Activated CD4-positive, alpha-beta T cell treated with anti-CD3 and anti-CD28 coated beads for 1 hour (primary cell): ENCODE measurements around the gene RNU5B-1.
"Not testable (repeated sequence)": the region's sequence is repeated elsewhere in the genome, so short reads cannot be mapped to it uniquely, and the experiment has no call there.

Experiments used
- DNase-seq: peaks from one replicate; pipeline ENCODE4 v3.0.0-alpha.2; 2020

RNU5B-1 gene

GRCh38 chr15:65344914-65345275, 40.4 kb downstream of the RNU5B-1 start:
- no peak for DNase-seq

DNA sequence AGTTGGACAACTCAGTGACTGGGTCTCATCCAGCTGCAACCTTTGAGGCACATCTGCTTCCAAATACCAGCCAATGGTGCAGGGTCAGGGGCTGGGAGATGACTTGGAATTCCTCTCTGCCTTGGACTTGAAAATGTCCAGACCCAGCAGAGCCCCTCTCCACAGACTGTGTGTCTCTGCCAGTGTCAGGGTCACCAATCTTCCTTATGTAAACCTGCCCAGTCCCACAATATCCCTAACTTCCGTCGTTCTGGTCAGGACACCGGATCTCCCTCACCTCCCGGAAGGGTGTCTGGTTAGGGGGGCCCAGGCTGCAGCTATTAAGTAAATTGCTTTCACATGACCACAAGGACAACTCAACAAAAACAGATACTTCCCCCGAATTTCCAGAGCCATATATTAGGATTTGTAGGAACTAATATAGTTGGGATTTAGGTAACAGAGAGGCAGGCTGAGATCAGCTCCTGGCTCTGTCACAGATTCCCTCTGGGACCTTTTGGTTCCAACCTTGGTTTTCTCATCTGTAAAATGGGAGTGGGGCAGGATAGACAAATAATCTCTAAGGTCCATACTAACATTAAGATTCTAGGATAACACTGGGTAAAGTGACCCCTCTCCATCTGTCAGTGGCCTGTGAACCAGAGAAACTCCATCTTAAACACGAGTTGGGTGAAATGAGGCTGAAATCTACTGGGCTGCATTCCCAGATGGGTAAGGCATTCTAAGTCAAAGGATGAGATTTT, 42.5 kb downstream of the RNU5B-1 start:
- DNase-seq = no peak

GRCh38 chr15:65347756-65348155, 43.3 kb downstream of the RNU5B-1 start:
- not testable (repeated sequence) for DNase-seq

DNA sequence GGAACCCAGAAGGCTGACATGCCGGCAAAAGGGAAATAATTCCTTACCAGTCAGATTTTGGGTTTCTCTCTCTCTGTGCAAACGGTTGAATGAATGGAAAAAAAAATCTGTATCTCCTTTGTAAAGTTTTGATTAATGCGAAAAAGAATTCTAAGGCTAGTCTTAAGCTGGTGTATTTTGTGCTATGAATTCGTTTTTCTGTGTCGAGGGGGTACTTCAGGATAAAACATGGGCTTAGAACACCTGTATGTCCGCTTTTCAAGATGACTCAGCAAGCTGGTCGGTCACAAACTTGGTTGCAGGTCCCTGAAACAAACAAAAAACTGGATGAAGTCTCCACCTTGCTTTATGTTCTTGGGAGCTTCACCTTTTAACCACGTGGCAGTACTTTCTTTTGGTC, 44.9 kb downstream of the RNU5B-1 start:
- no peak for DNase-seq

DNA sequence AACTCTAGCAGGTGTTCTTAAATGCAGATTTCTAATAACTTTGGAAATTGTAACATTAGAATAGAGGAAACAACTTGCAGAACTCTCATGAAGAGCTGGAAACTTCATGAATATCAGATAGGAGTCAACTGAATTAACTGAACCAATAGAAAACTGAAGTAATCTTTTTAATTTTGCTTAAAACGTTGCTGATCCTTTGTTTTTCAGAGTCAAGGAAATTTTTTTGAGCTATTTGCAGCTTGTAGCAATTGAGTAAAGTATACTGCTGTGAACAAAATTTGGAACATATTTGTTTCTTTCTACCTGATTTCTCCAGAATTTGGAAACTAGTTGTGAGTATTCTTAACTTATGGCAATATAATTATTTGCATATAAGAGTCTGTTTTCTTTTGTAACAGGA, 47.5 kb downstream of the RNU5B-1 start:
- DNase-seq = not testable (repeated sequence)
